WTC11 (cell line): ENCODE measurements around the gene PRKN. TPM values are rescaled to one million over a fixed set of nuclear protein-coding genes. Genes with fewer than 3 reads are reported as not detected.

Source experiments
- ATAC-seq: fragments of 200-7000 bp; cut with Tn5 transposase; 2 replicates; pipeline ENCODE4 v1.10.0; 2021; ENCODE audit warnings: mild to moderate bottlenecking, moderate library complexity
- CTCF ChIA-PET: fragments of 300-600 bp; sonication (Branson Sonifier 250); formaldehyde crosslinking; loops from one replicate; lab custom pipeline; 2021; ENCODE audit warnings: antibody characterized with exemption; lab: Charles Lee
- POLR2A ChIA-PET: fragments of 350-600 bp; sonication (Branson Sonifier 250); formaldehyde crosslinking; loops from one replicate; lab custom pipeline; 2021; ENCODE audit warnings: antibody characterized with exemption; lab: Charles Lee
- DNase-seq: peaks from one replicate; pipeline ENCODE4 v3.0.0; 2021; ENCODE audit warnings: low spot score
- H3K27ac Mint-ChIP-seq: 2 replicates; pipeline ENCODE4 v1.8.0; 2021; ENCODE audit warnings: mixed read lengths
- H3K27me3 Mint-ChIP-seq: 2 replicates; pipeline ENCODE4 v1.8.0; 2021; ENCODE audit warnings: low read depth, mild to moderate bottlenecking, moderate library complexity, mixed read lengths
- H3K36me3 Mint-ChIP-seq: 2 replicates; pipeline ENCODE4 v1.8.0; 2021; ENCODE audit warnings: mixed read lengths
- H3K4me1 Mint-ChIP-seq: 2 replicates; pipeline ENCODE4 v1.8.0; 2022; ENCODE audit warnings: mixed read lengths
- H3K4me3 Mint-ChIP-seq: 2 replicates; pipeline ENCODE4 v1.8.0; 2021; ENCODE audit warnings: mild to moderate bottlenecking, moderate library complexity, mixed read lengths
- H3K9me3 Mint-ChIP-seq: 2 replicates; pipeline ENCODE4 v1.8.0; 2021; ENCODE audit warnings: mixed read lengths
- ARID4B ChIP-seq: sonication (generic); formaldehyde crosslinking; IDR thresholded peaks from 2 replicates; pipeline ENCODE4 v1.8.0; 2023; ENCODE audit warnings: missing genetic modification reagents, mild to moderate bottlenecking, borderline replicate concordance
- CDX4 ChIP-seq: fragments of 250-450 bp; sonication (Bioruptor Pico); IDR thresholded peaks from 2 replicates; pipeline ENCODE4 v1.9.0; 2021; ENCODE audit warnings: moderate library complexity, mild to moderate bottlenecking, inconsistent platforms, borderline replicate concordance
- E2F5 ChIP-seq: sonication (generic); formaldehyde crosslinking; IDR thresholded peaks from 2 replicates; pipeline ENCODE4 v1.8.1; 2022; ENCODE audit warnings: mild to moderate bottlenecking, moderate library complexity, missing genetic modification reagents
- ELF4 ChIP-seq: sonication (generic); formaldehyde crosslinking; IDR thresholded peaks from 2 replicates; pipeline ENCODE4 v1.8.1; 2022; ENCODE audit warnings: low read depth, mild to moderate bottlenecking, moderate library complexity, missing genetic modification reagents
- EMX1 ChIP-seq: fragments of 250-450 bp; sonication (Bioruptor Pico); IDR thresholded peaks from 2 replicates; pipeline ENCODE4 v1.8.0; 2021; ENCODE audit warnings: mild to moderate bottlenecking
- ERG ChIP-seq: fragments of 250-450 bp; sonication (Bioruptor Pico); IDR thresholded peaks from 2 replicates; pipeline ENCODE4 v1.8.0; 2021; ENCODE audit warnings: mild to moderate bottlenecking
- ESRRA ChIP-seq: sonication (generic); formaldehyde crosslinking; IDR thresholded peaks from 2 replicates; pipeline ENCODE4 v1.8.1; 2022; ENCODE audit warnings: mild to moderate bottlenecking, missing genetic modification reagents, borderline replicate concordance
- HMGA2 ChIP-seq: fragments of 250-450 bp; sonication (Bioruptor Pico); IDR thresholded peaks from 2 replicates; pipeline ENCODE4 v1.4.0; 2021; ENCODE audit warnings: mild to moderate bottlenecking, moderate library complexity
- NR2C2 ChIP-seq: sonication (generic); formaldehyde crosslinking; IDR thresholded peaks from 2 replicates; pipeline ENCODE4 v1.8.0; 2022; ENCODE audit warnings: mild to moderate bottlenecking, missing genetic modification reagents
- PRRX2 ChIP-seq: fragments of 250-450 bp; sonication (Bioruptor Pico); IDR thresholded peaks from 2 replicates; pipeline ENCODE4 v1.8.0; 2021; ENCODE audit warnings: mild to moderate bottlenecking
- TCF7 ChIP-seq: sonication (generic); formaldehyde crosslinking; IDR thresholded peaks from 2 replicates; pipeline ENCODE4 v1.8.0; 2022; ENCODE audit warnings: mild to moderate bottlenecking, low read depth, missing genetic modification reagents, moderate library complexity
- ZNF232 ChIP-seq: sonication (generic); formaldehyde crosslinking; IDR thresholded peaks from 2 replicates; pipeline ENCODE4 v1.8.0; 2022; ENCODE audit warnings: mild to moderate bottlenecking, missing genetic modification reagents
- ZNF512 ChIP-seq: sonication (generic); formaldehyde crosslinking; IDR thresholded peaks from 2 replicates; pipeline ENCODE4 v1.8.1; 2022; ENCODE audit warnings: missing genetic modification reagents, borderline replicate concordance
- total RNA-seq: library from RNA; stranded (reverse); gene quantifications from 3 replicates; pipeline ENCODE4 v1.2.3, GENCODE V29; 2021

PRKN gene
- total RNA-seq, 1 experiment from 2014 or later = 0.59 TPM

- peaks cover 1% of the 10 kb centered on the region; the same call in 1 of the 2 replicates for H3K4me1 Mint-ChIP-seq
- CTCF ChIA-PET = no interaction called here
- no peak for DNase-seq
- ATAC-seq = no peak
- no peak overlapping the region for H3K4me3 Mint-ChIP-seq
- POLR2A ChIA-PET = no interaction called here
- peaks cover 5% of the 10 kb centered on the region; the same call in 1 of the 2 replicates for H3K9me3 Mint-ChIP-seq
- TF ChIP-seq PRRX2 (CRISPR knock-in tag) = no peak
- H3K27me3 Mint-ChIP-seq = no peaks in the 10 kb centered on the region
- H3K36me3 Mint-ChIP-seq = no peaks in the 10 kb centered on the region
- H3K27ac Mint-ChIP-seq = no peak overlapping the region
These were observed 1050.4 kb downstream of the PRKN start for GRCh38 chr6:161677188-161677587.

DNA sequence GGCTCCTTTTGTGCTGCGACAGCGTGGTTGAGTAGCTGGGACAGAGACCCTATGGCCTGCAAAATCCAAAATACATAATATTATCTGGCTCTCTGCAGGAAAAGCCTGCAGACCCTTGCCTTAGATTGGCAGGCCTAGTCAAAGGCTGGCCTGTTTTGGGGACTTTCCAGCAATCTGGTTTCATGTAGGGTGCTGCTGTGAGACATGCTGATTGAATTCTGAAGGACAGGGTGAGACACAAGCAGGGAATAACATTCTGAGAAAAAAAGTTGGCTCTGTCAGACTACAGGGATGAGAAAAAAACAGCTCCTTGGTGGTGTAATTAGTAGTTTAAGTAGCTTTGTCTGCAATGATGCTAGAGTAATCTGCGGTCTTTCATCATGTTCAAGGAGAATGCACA is 1051.0 kb downstream of the PRKN start:
- Mint-ChIP-seq H3K27me3 (no peaks in the 10 kb centered on the region), H3K27ac (no peak overlapping the region), H3K4me1 (no peaks in the 10 kb centered on the region), H3K36me3 (no peaks in the 10 kb centered on the region), H3K4me3 (no peak overlapping the region), H3K9me3 (peaks cover 8% of the 10 kb centered on the region)
- CTCF ChIA-PET = no interaction called here
- ATAC-seq = no peak
- no peak for DNase-seq
- no peak for TF ChIP-seq ESRRA (CRISPR knock-in tag)
- POLR2A ChIA-PET = no interaction called here

DNA sequence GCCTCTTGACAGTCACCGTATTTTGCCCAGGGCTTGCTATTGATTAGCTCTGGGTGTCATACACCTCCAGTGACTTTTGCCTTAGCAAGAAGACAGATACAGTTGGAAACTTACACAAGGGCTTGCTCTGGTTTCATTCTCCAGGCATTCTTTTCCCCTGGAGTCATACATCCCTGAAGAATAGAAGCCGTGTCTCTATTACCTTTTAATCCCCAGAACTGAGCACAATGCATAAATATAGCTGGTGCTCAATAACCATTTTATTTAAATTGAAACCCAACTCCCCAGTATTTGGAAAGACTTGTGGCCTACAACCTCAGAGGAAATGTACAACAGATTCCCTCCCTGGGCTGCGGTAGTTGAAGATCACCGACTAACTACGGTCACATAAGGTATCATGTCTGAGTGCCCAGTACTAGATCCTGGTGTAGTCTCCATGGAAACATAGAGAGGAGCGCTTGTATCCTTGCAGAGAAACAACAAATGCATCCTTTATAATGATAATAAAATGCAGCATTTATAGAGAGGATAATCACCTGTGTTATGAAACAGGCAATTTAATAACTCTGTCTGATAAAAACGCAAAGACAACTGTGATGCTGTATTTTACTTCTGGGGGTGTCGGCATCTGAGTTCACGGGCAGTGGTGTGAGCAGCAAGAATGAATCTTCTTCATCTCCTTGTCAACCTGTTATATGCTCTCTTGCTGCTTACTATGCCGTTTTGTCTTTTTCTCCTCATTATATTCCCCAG is 1052.5 kb downstream of the PRKN start:
- H3K4me3 Mint-ChIP-seq = no peak overlapping the region
- H3K27ac Mint-ChIP-seq = no peak overlapping the region
- POLR2A ChIA-PET = no interaction called here

DNA sequence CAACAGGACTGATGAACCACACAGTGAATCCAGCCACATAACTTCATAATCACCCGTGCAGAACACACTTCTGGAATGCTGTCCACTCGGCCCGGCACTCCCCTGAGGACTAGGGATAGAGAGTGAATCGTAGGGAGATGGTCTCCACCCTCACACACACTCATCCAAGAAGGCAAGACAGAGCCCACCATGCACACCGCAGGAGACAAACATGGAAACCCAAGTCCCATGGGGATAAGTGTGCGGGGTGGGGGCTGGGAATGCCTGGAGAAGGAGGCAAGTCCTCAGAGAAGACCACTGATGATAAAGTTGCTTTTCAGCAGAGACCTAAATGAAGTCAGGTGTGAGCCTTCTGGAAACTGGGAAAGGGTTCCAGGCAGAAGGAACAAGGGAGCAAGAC is 1054.5 kb downstream of the PRKN start:
- H3K4me3 Mint-ChIP-seq = no peak overlapping the region
- CTCF ChIA-PET = no interaction called here
- no peak for ATAC-seq
- POLR2A ChIA-PET = no interaction called here
- H3K36me3 Mint-ChIP-seq = no peaks in the 10 kb centered on the region
- TF ChIP-seq ESRRA (CRISPR knock-in tag) = no peak
- TF ChIP-seq CDX4 (CRISPR knock-in tag) = no peak
- no peak for TF ChIP-seq ELF4 (CRISPR knock-in tag)
- no peaks in the 10 kb centered on the region for H3K27me3 Mint-ChIP-seq
- H3K27ac Mint-ChIP-seq = no peak overlapping the region
- no peak for DNase-seq
- H3K4me1 Mint-ChIP-seq = no peaks in the 10 kb centered on the region
- peaks cover 8% of the 10 kb centered on the region for H3K9me3 Mint-ChIP-seq

More for the DNA sequence above, 1052.5 kb downstream of the PRKN start:
- peaks cover 8% of the 10 kb centered on the region for H3K9me3 Mint-ChIP-seq
- DNase-seq (no peak), ATAC-seq (no peak)
- H3K27me3 Mint-ChIP-seq = no peaks in the 10 kb centered on the region
- TF ChIP-seq ZNF512 (CRISPR knock-in tag) (no peak), HMGA2 (CRISPR knock-in tag) (no peak), E2F5 (no peak), ESRRA (CRISPR knock-in tag) (no peak), NR2C2 (no peak), CDX4 (CRISPR knock-in tag) (no peak), ZNF232 (CRISPR knock-in tag) (no peak)
- no peaks in the 10 kb centered on the region for H3K4me1 Mint-ChIP-seq
- CTCF ChIA-PET = interaction anchor here (0.8 kb wide), 1 partner anchor 257 kb away, joined by 4 read pairs; no protein-coding TSS in a partner anchor
- no peaks in the 10 kb centered on the region for H3K36me3 Mint-ChIP-seq

- Mint-ChIP-seq H3K27ac (no peak overlapping the region), H3K27me3 (no peaks in the 10 kb centered on the region), H3K4me1 (no peaks in the 10 kb centered on the region), H3K9me3 (peaks cover 8% of the 10 kb centered on the region), H3K36me3 (no peaks in the 10 kb centered on the region), H3K4me3 (no peak overlapping the region)
- no peak for ATAC-seq
- CTCF ChIA-PET = no interaction called here
- no peak for DNase-seq
- POLR2A ChIA-PET = no interaction called here
- no peak for TF ChIP-seq ARID4B (CRISPR knock-in tag)
- no peak for TF ChIP-seq TCF7
- TF ChIP-seq ERG (CRISPR knock-in tag) = no peak
- no peak for TF ChIP-seq EMX1 (CRISPR knock-in tag)
These were observed 1056.4 kb downstream of the PRKN start for GRCh38 chr6:161671117-161671516.
